ENCODE data around the gene SGCG. TPM values are rescaled to one million over a fixed set of nuclear protein-coding genes. Genes with fewer than 3 reads are reported as not detected.
A peak's percentile ranks its signal among the peaks of the same experiment; 100 is the strongest.
"Not testable (repeated sequence)": the region's sequence is repeated elsewhere in the genome, so short reads cannot be mapped to it uniquely, and the experiment has no call there.

SGCG gene
- 10 to 100 TPM; 13.1 to 17.1 (median 15.0) TPM for polyA plus RNA-seq (ENCODE audit: insufficient read depth in 1 of 5, insufficient read length in 5 of 5, low replicate concordance in 1 of 5)
- long read RNA-seq, donor 1: 0 reads
- long read RNA-seq, donor 2: 0 reads
- long read RNA-seq, donor 3: 0 reads
- long read RNA-seq, donor 4, partial matches to known transcripts: 7 of 7 reads
- long read RNA-seq, donor 4, other reads (novel, unspliced or antisense): 0 of 7 reads
- long read RNA-seq, donor 5: 0 reads
- long read RNA-seq, donor 6, partial matches to known transcripts: 5 of 5 reads
- long read RNA-seq, donor 6, other reads (novel, unspliced or antisense): 0 of 5 reads
- long read RNA-seq, donor 7: 0 reads
- long read RNA-seq, donor 8: 0 reads

- DNase-seq: no peak
These were observed at the start of gene SGCG for GRCh38 chr13:23180711-23181110. TSS of gene SGCG (plus strand) at chr13:23180979. CDS start at chr13:23203695, 22,716 bp downstream.

- DNase-seq: no peak
These were observed 46.2 kb upstream of the SGCG start for GRCh38 chr13:23134542-23134941.

- peak; percentile 23 to 42 for DNase-seq
These were observed 40.3 kb upstream of the SGCG start for GRCh38 chr13:23140492-23140891.

GRCh38 chr13:23141964-23142363 is 38.8 kb upstream of the SGCG start:
- DNase-seq: no peak

GRCh38 chr13:23142607-23143006 is 38.2 kb upstream of the SGCG start:
- DNase-seq: not testable (repeated sequence)

GRCh38 chr13:23144431-23144830 is 36.3 kb upstream of the SGCG start:
- no peak for DNase-seq

GRCh38 chr13:23146006-23146405 is 34.8 kb upstream of the SGCG start:
- DNase-seq: no peak

- peak; percentile 72 to 73 for DNase-seq
These were observed 33.8 kb upstream of the SGCG start for GRCh38 chr13:23146811-23147625.

GRCh38 chr13:23147827-23148226 is 33.0 kb upstream of the SGCG start:
- no peak for DNase-seq

GRCh38 chr13:23157781-23158180 is 23.0 kb upstream of the SGCG start:
- DNase-seq: peak; percentile 25 to 29

- DNase-seq: peak; percentile 31 to 53
These were observed 21.5 kb upstream of the SGCG start for GRCh38 chr13:23159205-23159759.

- DNase-seq: peak; percentile 60 to 67
These were observed 20.8 kb upstream of the SGCG start for GRCh38 chr13:23159760-23160637.

GRCh38 chr13:23160638-23161480 is 19.9 kb upstream of the SGCG start:
- DNase-seq: peak; percentile 45 to 50

GRCh38 chr13:23161481-23161825 is 19.3 kb upstream of the SGCG start:
- DNase-seq: peak in 1 of 2 donors; percentile 11

GRCh38 chr13:23175920-23176319 is 4.9 kb upstream of the SGCG start:
- no peak for DNase-seq

- DNase-seq: no peak
These were observed 1.4 kb downstream of the SGCG start for GRCh38 chr13:23182142-23182541.

- no peak for DNase-seq
These were observed 2.5 kb downstream of the SGCG start for GRCh38 chr13:23183292-23183691.

GRCh38 chr13:23185542-23185941 is 4.8 kb downstream of the SGCG start:
- no peak for DNase-seq

- no peak for DNase-seq
These were observed 21.1 kb downstream of the SGCG start for GRCh38 chr13:23201870-23202269.

- no peak for DNase-seq
These were observed 21.6 kb downstream of the SGCG start for GRCh38 chr13:23202383-23202782.

GRCh38 chr13:23203516-23203915 is 22.7 kb downstream of the SGCG start:
- no peak for DNase-seq

All from right lung (tissue), 10 donors.